NB4 (cell line): ENCODE data around the gene CACNA1F.

Experiments used
- POLR2A ChIP-seq: IDR thresholded peaks from 2 replicates; pipeline ENCODE4 v1.6.1; 2011; ENCODE audit warnings: mild to moderate bottlenecking; ENCODE audit not compliant: insufficient read length; ENCODE audit errors: extremely low read depth
- TF ChIP-seq, protein P1 (sequence below): IDR thresholded peaks from 2 replicates; pipeline ENCODE4 v1.6.1; 2011; ENCODE audit warnings: low read depth, low read length
- TF ChIP-seq, protein P2 (sequence below): IDR thresholded peaks from one replicate; pipeline ENCODE4 v1.5.1; 2012; ENCODE audit warnings: low read depth, low read length

DNA sequence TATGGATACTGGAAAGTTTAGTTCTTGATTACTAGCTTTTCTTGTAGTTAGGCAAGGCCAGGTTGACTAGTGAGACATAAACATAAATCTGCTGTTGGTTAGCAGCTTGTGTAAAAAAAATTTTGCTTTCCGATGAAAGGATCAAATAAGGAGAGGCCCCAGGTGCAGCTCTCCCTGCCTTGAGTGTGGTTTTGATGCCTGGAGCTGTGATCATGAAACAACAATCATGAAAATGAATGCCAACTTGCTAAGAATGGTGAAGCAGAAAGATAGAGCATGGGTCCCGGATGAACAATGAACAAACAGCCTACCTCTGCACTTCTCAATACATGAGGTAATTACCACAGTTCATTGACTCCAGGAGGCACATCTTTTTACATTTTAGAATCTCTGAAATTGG, 18.7 kb downstream of the CACNA1F start:
- TF ChIP-seq, protein P1, sequence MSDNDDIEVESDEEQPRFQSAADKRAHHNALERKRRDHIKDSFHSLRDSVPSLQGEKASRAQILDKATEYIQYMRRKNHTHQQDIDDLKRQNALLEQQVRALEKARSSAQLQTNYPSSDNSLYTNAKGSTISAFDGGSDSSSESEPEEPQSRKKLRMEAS = no peak
- TF ChIP-seq, protein P2, sequence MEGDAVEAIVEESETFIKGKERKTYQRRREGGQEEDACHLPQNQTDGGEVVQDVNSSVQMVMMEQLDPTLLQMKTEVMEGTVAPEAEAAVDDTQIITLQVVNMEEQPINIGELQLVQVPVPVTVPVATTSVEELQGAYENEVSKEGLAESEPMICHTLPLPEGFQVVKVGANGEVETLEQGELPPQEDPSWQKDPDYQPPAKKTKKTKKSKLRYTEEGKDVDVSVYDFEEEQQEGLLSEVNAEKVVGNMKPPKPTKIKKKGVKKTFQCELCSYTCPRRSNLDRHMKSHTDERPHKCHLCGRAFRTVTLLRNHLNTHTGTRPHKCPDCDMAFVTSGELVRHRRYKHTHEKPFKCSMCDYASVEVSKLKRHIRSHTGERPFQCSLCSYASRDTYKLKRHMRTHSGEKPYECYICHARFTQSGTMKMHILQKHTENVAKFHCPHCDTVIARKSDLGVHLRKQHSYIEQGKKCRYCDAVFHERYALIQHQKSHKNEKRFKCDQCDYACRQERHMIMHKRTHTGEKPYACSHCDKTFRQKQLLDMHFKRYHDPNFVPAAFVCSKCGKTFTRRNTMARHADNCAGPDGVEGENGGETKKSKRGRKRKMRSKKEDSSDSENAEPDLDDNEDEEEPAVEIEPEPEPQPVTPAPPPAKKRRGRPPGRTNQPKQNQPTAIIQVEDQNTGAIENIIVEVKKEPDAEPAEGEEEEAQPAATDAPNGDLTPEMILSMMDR = no peak
- no peak for TF ChIP-seq POLR2A
